Adrenal gland (tissue), 5 donors: Measurements from ENCODE around the gene IL17A.

Experiments used
- POLR2A ChIP-seq, 2 donors: fragments of 450-650 bp; IDR thresholded peaks; one replicate each; pipeline ENCODE4 v1.6.1; 2017; ENCODE audit warnings: antibody characterized with exemption in 2 of 2, mild to moderate bottlenecking in 2 of 2, moderate library complexity in 1 of 2
- TF ChIP-seq, protein P1 (sequence below), 6 experiments: fragments of 450-650 bp in 4 of 6; fragments of 200-600 bp in 2 of 6; sonication (generic) in 1 of 6; IDR thresholded peaks; 1 replicate in 5 of 6; 2 replicates in 1 of 6; pipeline versions ENCODE4 v1.5.1 to v1.8.0; 2016 to 2021; ENCODE audit warnings: antibody characterized with exemption in 6 of 6, mild to moderate bottlenecking in 2 of 6, moderate library complexity in 1 of 6
- donor health status: DM: no; HTN: no; CAD: no.

DNA sequence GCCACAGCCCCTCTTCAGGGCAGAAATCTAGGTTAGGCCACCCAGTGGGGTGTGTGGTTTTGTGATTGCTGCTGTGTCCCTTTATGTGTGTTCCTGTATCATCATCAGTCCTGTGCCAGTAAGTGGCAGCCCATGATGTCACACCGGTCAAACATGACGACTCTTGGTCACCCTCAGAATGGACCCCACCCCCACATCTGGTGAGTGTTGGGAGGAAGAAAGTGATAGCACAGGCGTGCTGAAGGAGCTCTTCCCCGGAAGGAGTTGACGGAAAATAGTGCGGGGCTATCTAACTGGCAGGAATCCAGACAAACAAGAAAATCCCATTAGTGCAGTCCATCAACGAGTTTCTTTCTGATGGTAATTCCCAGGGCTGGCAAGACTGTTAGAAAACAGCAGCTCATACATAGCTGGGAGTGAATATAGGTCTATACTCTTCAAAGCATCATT, 33.4 kb upstream of the IL17A start:
- TF ChIP-seq, protein P1, sequence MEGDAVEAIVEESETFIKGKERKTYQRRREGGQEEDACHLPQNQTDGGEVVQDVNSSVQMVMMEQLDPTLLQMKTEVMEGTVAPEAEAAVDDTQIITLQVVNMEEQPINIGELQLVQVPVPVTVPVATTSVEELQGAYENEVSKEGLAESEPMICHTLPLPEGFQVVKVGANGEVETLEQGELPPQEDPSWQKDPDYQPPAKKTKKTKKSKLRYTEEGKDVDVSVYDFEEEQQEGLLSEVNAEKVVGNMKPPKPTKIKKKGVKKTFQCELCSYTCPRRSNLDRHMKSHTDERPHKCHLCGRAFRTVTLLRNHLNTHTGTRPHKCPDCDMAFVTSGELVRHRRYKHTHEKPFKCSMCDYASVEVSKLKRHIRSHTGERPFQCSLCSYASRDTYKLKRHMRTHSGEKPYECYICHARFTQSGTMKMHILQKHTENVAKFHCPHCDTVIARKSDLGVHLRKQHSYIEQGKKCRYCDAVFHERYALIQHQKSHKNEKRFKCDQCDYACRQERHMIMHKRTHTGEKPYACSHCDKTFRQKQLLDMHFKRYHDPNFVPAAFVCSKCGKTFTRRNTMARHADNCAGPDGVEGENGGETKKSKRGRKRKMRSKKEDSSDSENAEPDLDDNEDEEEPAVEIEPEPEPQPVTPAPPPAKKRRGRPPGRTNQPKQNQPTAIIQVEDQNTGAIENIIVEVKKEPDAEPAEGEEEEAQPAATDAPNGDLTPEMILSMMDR (IDR thresholded peaks at IDR 0.05), result no peak
- no peak for TF ChIP-seq POLR2A (IDR thresholded peaks at IDR 0.05)
